Spleen (tissue), 11 donors: ENCODE results near the gene CDC42EP3. TPM values are rescaled to one million over a fixed set of nuclear protein-coding genes. Genes with fewer than 3 reads are reported as not detected.

Experiments used
- DNase-seq: peaks from one replicate; pipeline ENCODE4 v3.0.0-alpha.2; 2020
- H3K27ac ChIP-seq, 8 donors: fragments of 200-600 bp; sonication (generic) in 7 of 8; 1 replicate in 4 of 8; 2 replicates in 4 of 8; pipeline versions ENCODE4 v1.5.0 to v1.8.0; 2016 to 2021; ENCODE audit warnings: inconsistent platforms in 4 of 8, mild to moderate bottlenecking in 4 of 8, moderate library complexity in 1 of 8
- H3K27me3 ChIP-seq, 7 donors: fragments of 200-600 bp; sonication (generic) in 6 of 7; replicated peaks in 1 of 7; 1 replicate in 4 of 7; 2 replicates in 3 of 7; pipeline versions ENCODE4 v1.5.0 to v1.8.0; 2016 to 2021; ENCODE audit warnings: inconsistent platforms in 3 of 7, mild to moderate bottlenecking in 1 of 7
- H3K36me3 ChIP-seq, 6 donors: fragments of 200-600 bp; sonication (generic) in 5 of 6; 1 replicate in 4 of 6; 2 replicates in 2 of 6; pipeline versions ENCODE4 v1.5.0 to v1.8.0; 2016 to 2021; ENCODE audit warnings: inconsistent platforms in 2 of 6
- H3K4me1 ChIP-seq, 6 donors: fragments of 200-600 bp; sonication (generic) in 5 of 6; 1 replicate in 3 of 6; 2 replicates in 3 of 6; pipeline versions ENCODE4 v1.5.0 to v1.8.0; 2016 to 2021; ENCODE audit warnings: inconsistent platforms in 3 of 6
- H3K4me3 ChIP-seq, 8 donors: fragments of 200-600 bp; sonication (generic) in 7 of 8; 1 replicate in 4 of 8; 2 replicates in 4 of 8; pipeline versions ENCODE4 v1.5.0 to v1.8.0; 2016 to 2021; ENCODE audit warnings: inconsistent platforms in 4 of 8, mild to moderate bottlenecking in 4 of 8, moderate library complexity in 2 of 8
- H3K9me3 ChIP-seq, 8 donors: fragments of 200-600 bp; sonication (generic) in 7 of 8; 1 replicate in 4 of 8; 2 replicates in 4 of 8; pipeline versions ENCODE4 v1.5.0 to v1.8.0; 2016 to 2021; ENCODE audit warnings: inconsistent platforms in 4 of 8
- POLR2A ChIP-seq, 3 donors: fragments of 450-650 bp; IDR thresholded peaks; one replicate each; pipeline ENCODE4 v1.5.1; 2017; ENCODE audit warnings: antibody characterized with exemption in 3 of 3, mild to moderate bottlenecking in 1 of 3
- POLR2AphosphoS5 ChIP-seq, 3 donors: sonication (generic); formaldehyde crosslinking; IDR thresholded peaks; one replicate each; pipeline ENCODE4 v1.5.1; 2017; ENCODE audit warnings: antibody characterized with exemption in 3 of 3
- WGBS, 5 donors: extraction: QIAGEN DNeasy Blood & Tissue Kit in 3 of 5; methylation state at CpG; one replicate each; pipeline versions ENCODE4 v1.1.5 to v1.1.7; 2013 to 2018; 5-methylcytosine and 5-hydroxymethylcytosine counted together
- intact Hi-C: fragments of 100-400 bp; cut with DNase I; formaldehyde crosslinking; loops from one replicate; pipeline ENCODE4 v1.15.0; 2023; ENCODE audit warnings: low total_unique reads
- polyA plus RNA-seq, 3 donors: library from polyadenylated mRNA; stranded (reverse); fragments of 200-250 nt; gene quantifications; one replicate each; pipeline ENCODE4 v1.2.1, GENCODE V29; 2013
- total RNA-seq, 7 donors: library from RNA; depleted of rRNA in 3 of 7; stranded (reverse); fragments of >200 nt in 3 of 7; fragmentation: NEBNext Ultra II Directional in 4 of 7; extraction: Animal tissue kit (Norgen Biotek cat#: 25700) in 4 of 7; gene quantifications; one replicate each; pipeline versions ENCODE4 v1.1.0 to v1.2.1, GENCODE V29; 2016 to 2021
- TF ChIP-seq, protein P1 (sequence below), 11 experiments: fragments of 200-600 bp in 7 of 11; fragments of 450-650 bp in 4 of 11; sonication (generic) in 4 of 11; IDR thresholded peaks in 8 of 11; conservative IDR thresholded peaks in 3 of 11; 1 replicate in 7 of 11; 2 replicates in 4 of 11; pipeline versions ENCODE4 v1.4.0 to v1.8.0; 2016 to 2021; ENCODE audit warnings: antibody characterized with exemption in 11 of 11, inconsistent platforms in 4 of 11, mild to moderate bottlenecking in 1 of 11
- donor health status: healthy with polysubstance abuse.
- donor health status: DM: no; HTN: no; CAD: no; lungs with moderate emphysema.
- donor health status: DM: no; HTN: no; CAD: no.
- donor health status: Bipolar disorder and iron deficiency.
- donor health status: healthy.
- donor health status: DM: no; HTN: no; CAD: no.
- donor health status: DM: yes; HTN: yes; CAD: no.

The CDC42EP3 gene
- total and polyA plus RNA-seq, 10 donors: 9.5 to 57.2 (median 41.2) TPM

DNA sequence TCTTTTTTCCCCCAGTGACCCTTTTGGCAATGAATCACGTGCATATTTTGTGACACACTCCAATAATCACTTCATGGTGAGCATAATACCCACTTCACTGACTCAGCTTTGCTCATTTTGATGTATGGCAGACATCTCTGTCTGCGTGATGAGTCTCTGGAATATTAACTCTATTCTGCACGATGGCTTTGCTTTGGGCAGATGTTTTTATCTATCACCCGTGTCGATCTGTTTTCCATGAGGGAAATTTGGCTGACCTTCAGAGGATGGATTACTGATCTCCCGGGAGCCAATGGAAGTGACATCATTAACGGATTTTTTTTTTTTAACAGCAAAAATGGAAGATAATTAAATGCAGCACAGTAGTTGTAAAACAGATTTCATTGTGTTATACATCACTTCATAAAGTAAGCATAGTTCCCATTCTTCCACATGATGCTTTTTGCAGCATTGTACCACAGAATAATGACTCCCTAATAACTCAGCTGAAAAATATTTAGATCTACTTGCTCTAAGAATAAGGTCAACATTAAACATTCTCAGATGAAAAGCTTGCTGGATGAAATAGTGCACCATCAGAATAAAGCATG, 29.8 kb downstream of the CDC42EP3 start:
- DNase-seq: no peak
- 74 to 84% (median 80%) methylated on average over 7 of the region's 7 CpGs for WGBS, 5 donors

DNA sequence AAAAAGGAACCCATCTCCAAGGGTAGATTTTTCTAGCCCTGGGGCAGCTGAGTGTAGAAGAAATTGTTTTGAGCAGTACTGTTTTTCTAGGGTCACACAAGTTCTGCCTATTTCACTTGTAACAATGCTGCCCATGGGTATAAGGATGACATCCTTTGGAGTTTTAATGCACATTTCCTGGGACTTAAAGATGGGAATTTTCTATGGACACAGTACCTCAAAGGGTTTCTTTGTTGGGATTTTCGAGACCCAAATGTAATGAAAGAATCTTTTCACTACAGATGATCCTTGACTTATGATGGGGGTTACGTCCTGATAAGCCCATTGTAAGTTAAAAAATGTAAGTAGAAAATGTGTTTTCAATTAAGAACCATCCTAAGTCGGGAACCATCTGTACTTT, 31.8 kb downstream of the CDC42EP3 start:
- 94 to 98% (median 95%) methylated on average over 3 of the region's 3 CpGs for WGBS, 5 donors
- Histone ChIP-seq H3K4me3 (no peak overlapping the region), H3K27ac (no peak overlapping the region), H3K27me3 (no peaks in the 10 kb centered on the region), H3K9me3 (no peaks in the 10 kb centered on the region), H3K4me1 (peaks cover 19 to 71% (median 49%) of the 10 kb centered on the region in 6 donors), H3K36me3 (peaks cover 0 to 45% (median 0%) of the 10 kb centered on the region in 6 donors)
- intact Hi-C loops: no loop called here
- TF ChIP-seq POLR2AphosphoS5 (IDR thresholded peaks at IDR 0.05): no peak
- TF ChIP-seq POLR2A (IDR thresholded peaks at IDR 0.05): no peak
- TF ChIP-seq, protein P1, sequence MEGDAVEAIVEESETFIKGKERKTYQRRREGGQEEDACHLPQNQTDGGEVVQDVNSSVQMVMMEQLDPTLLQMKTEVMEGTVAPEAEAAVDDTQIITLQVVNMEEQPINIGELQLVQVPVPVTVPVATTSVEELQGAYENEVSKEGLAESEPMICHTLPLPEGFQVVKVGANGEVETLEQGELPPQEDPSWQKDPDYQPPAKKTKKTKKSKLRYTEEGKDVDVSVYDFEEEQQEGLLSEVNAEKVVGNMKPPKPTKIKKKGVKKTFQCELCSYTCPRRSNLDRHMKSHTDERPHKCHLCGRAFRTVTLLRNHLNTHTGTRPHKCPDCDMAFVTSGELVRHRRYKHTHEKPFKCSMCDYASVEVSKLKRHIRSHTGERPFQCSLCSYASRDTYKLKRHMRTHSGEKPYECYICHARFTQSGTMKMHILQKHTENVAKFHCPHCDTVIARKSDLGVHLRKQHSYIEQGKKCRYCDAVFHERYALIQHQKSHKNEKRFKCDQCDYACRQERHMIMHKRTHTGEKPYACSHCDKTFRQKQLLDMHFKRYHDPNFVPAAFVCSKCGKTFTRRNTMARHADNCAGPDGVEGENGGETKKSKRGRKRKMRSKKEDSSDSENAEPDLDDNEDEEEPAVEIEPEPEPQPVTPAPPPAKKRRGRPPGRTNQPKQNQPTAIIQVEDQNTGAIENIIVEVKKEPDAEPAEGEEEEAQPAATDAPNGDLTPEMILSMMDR (IDR thresholded peaks at IDR 0.05 in 8 of 11, conservative IDR thresholded peaks at IDR 0.05 in 3 of 11): no peak
- no peak for DNase-seq

More for the DNA sequence above, 29.8 kb downstream of the CDC42EP3 start:
- Histone ChIP-seq H3K4me3 (no peak overlapping the region), H3K9me3 (no peaks in the 10 kb centered on the region), H3K27me3 (no peaks in the 10 kb centered on the region), H3K27ac (no peak overlapping the region), H3K4me1 (peaks cover 23 to 71% (median 47%) of the 10 kb centered on the region in 6 donors), H3K36me3 (peaks cover 0 to 65% (median 9%) of the 10 kb centered on the region in 6 donors)
- TF ChIP-seq, protein P1 (IDR thresholded peaks at IDR 0.05 in 8 of 11, conservative IDR thresholded peaks at IDR 0.05 in 3 of 11): no peak
- TF ChIP-seq POLR2AphosphoS5 (IDR thresholded peaks at IDR 0.05) (no peak), POLR2A (IDR thresholded peaks at IDR 0.05) (no peak)
- intact Hi-C loops: no loop called here

DNA sequence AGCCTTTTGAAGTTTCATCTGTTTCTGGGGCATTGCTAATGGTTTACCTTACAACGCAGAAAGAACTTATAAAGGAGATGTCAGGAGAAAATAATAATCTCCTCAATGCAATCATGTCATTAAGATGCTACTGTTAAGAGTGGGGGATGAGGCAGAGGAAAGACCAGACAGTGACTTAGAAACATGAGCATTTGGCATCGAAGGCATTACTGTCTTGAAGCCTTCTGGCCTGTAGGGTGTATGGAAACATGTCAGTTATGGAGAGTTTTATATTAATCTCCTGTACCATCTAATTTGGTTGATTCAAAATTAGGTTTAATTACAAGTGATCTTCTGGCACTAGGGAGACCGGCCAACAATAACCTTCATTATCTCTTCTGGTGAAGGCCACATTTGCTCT, 32.5 kb downstream of the CDC42EP3 start:
- intact Hi-C loops: no loop called here
- peaks cover 0 to 38% (median 0%) of the 10 kb centered on the region in 6 donors for H3K36me3 ChIP-seq
- WGBS, 5 donors: 92 to 97% (median 95%) methylated on average over 3 of the region's 3 CpGs
- H3K4me3 ChIP-seq: no peak overlapping the region
- H3K9me3 ChIP-seq: no peaks in the 10 kb centered on the region
- no peaks in the 10 kb centered on the region for H3K27me3 ChIP-seq
- no peak overlapping the region for H3K27ac ChIP-seq
- no peak for TF ChIP-seq POLR2A (IDR thresholded peaks at IDR 0.05)
- TF ChIP-seq POLR2AphosphoS5 (IDR thresholded peaks at IDR 0.05): no peak
- TF ChIP-seq, protein P1 (IDR thresholded peaks at IDR 0.05 in 8 of 11, conservative IDR thresholded peaks at IDR 0.05 in 3 of 11): no peak
- peaks cover 18 to 71% (median 47%) of the 10 kb centered on the region in 6 donors for H3K4me1 ChIP-seq
- DNase-seq: no peak

DNA sequence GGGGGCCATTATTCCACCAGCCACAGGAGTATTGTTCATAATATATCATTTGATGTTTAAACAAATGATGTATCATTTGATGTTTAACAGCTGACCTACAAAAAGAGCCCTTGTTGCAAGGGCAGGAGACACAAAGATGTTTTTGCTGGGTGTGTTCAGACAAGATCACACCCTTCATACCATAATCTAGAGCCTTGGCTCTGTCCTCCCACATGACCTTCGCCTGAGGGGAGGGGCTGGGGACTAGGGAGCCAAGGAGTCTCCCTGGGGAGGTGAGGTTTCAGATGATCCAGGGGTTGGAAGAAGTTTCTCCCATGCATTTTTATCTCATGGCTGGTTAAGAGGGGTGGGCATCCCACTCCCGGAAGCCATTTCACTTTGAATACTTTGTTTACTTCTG, 33.5 kb downstream of the CDC42EP3 start:
- no peak overlapping the region for H3K4me3 ChIP-seq
- peaks cover 0 to 30% (median 0%) of the 10 kb centered on the region in 6 donors for H3K36me3 ChIP-seq
- intact Hi-C loops: no loop called here
- no peaks in the 10 kb centered on the region for H3K27me3 ChIP-seq
- no peak for DNase-seq
- peaks cover 15 to 71% (median 44%) of the 10 kb centered on the region in 6 donors for H3K4me1 ChIP-seq
- peak overlapping the region in 1 of 8 donors; percentile 90 for H3K27ac ChIP-seq
- WGBS, 5 donors: 0 to 94% (median 85%) methylated on average over 1 to 2 of the region's 2 CpGs
- TF ChIP-seq POLR2A (IDR thresholded peaks at IDR 0.05) (no peak), POLR2AphosphoS5 (IDR thresholded peaks at IDR 0.05) (no peak)
- TF ChIP-seq, protein P1 (IDR thresholded peaks at IDR 0.05 in 8 of 11, conservative IDR thresholded peaks at IDR 0.05 in 3 of 11): no peak
- H3K9me3 ChIP-seq: no peaks in the 10 kb centered on the region
